GM23338 (cell line): ENCODE data around the gene PDE10A. TPM values are rescaled to one million over a fixed set of nuclear protein-coding genes. Genes with fewer than 3 reads are reported as not detected.

Experiments
- ATAC-seq: fragments of 200-7000 bp; cut with Tn5 transposase; 3 replicates; pipeline ENCODE4 v1.9.1; 2020
- DNase-seq: peaks from one replicate; pipeline ENCODE4 v3.0.0-alpha.2; 2015; ENCODE audit warnings: low spot score
- H2AFZ ChIP-seq: fragments of 200-600 bp; sonication (generic); 2 replicates; pipeline ENCODE4 v1.8.0; 2016; ENCODE audit warnings: antibody characterized with exemption, mild to moderate bottlenecking, moderate library complexity
- H3F3A ChIP-seq: fragments of 200-600 bp; sonication (generic); replicated peaks from 2 replicates; pipeline ENCODE4 v1.8.0; 2017; ENCODE audit warnings: antibody characterized with exemption, mixed run types, low read depth
- H3K27ac ChIP-seq: fragments of 200-600 bp; sonication (generic); 2 replicates; pipeline ENCODE4 v1.6.1; 2016; ENCODE audit warnings: low read depth
- H3K27me3 ChIP-seq: fragments of 200-600 bp; sonication (generic); 2 replicates; pipeline ENCODE4 v1.8.0; 2016; ENCODE audit warnings: mild to moderate bottlenecking, mixed run types, moderate library complexity; ENCODE audit not compliant: insufficient read depth
- H3K36me3 ChIP-seq: fragments of 200-600 bp; sonication (generic); 2 replicates; pipeline ENCODE4 v1.8.0; 2016; ENCODE audit warnings: mild to moderate bottlenecking; ENCODE audit not compliant: insufficient read depth
- H3K4me1 ChIP-seq: fragments of 200-600 bp; sonication (generic); 2 replicates; pipeline ENCODE4 v1.8.0; 2016; ENCODE audit warnings: mild to moderate bottlenecking, moderate library complexity; ENCODE audit not compliant: insufficient read depth
- H3K4me2 ChIP-seq: fragments of 200-600 bp; sonication (generic); 2 replicates; pipeline ENCODE4 v1.7.1; 2017; ENCODE audit warnings: mixed run types
- H3K4me3 ChIP-seq: fragments of 200-600 bp; sonication (generic); 2 replicates; pipeline ENCODE4 v1.6.1; 2016; ENCODE audit warnings: mixed run types
- H3K79me2 ChIP-seq: fragments of 200-600 bp; sonication (generic); replicated peaks from 2 replicates; pipeline ENCODE4 v1.8.0; 2017; ENCODE audit warnings: mild to moderate bottlenecking; ENCODE audit not compliant: insufficient read depth
- H3K9me2 ChIP-seq: fragments of 200-600 bp; sonication (generic); 2 replicates; pipeline ENCODE4 v1.8.0; 2017; ENCODE audit not compliant: insufficient read depth
- H4K20me1 ChIP-seq: fragments of 200-600 bp; sonication (generic); replicated peaks from 2 replicates; pipeline ENCODE4 v1.8.0; 2017; ENCODE audit warnings: mild to moderate bottlenecking; ENCODE audit not compliant: insufficient read depth
- H3K27ac Mint-ChIP-seq: 2 replicates; pipeline ENCODE4 v1.8.0; 2020; ENCODE audit warnings: inconsistent platforms, mild to moderate bottlenecking, moderate library complexity, mixed read lengths
- H3K27me3 Mint-ChIP-seq: 3 replicates; pipeline ENCODE4 v1.8.0; 2022; ENCODE audit warnings: low read depth, mild to moderate bottlenecking, moderate library complexity, mixed read lengths, inconsistent platforms; ENCODE audit not compliant: insufficient read depth, poor library complexity
- H3K36me3 Mint-ChIP-seq: 3 replicates; pipeline ENCODE4 v1.8.0; 2021; ENCODE audit warnings: low read depth, mild to moderate bottlenecking, inconsistent platforms, moderate library complexity, mixed read lengths
- H3K4me1 Mint-ChIP-seq: 3 replicates; pipeline ENCODE4 v1.8.0; 2020; ENCODE audit warnings: mild to moderate bottlenecking, inconsistent platforms, mixed read lengths
- H3K4me3 Mint-ChIP-seq: 3 replicates; pipeline ENCODE4 v1.8.0; 2021; ENCODE audit warnings: moderate library complexity, mild to moderate bottlenecking, inconsistent platforms, mixed read lengths
- H3K9me3 Mint-ChIP-seq: 3 replicates; pipeline ENCODE4 v1.8.0; 2020; ENCODE audit warnings: moderate library complexity, mild to moderate bottlenecking, inconsistent platforms, mixed read lengths
- CREB1 ChIP-seq: fragments of 250-450 bp; sonication (Bioruptor Pico); IDR thresholded peaks from 2 replicates; pipeline ENCODE4 v1.5.0; 2020; ENCODE audit warnings: low read depth, mild to moderate bottlenecking, moderate library complexity
- CTCF ChIP-seq, 2 experiments: fragments of 200-600 bp in 1 of 2; sonication (generic) in 1 of 2; conservative IDR thresholded peaks; 2 replicates each; pipeline versions ENCODE4 v1.5.1 to v1.6.1; 2016 to 2017; ENCODE audit warnings: antibody characterized with exemption in 2 of 2, low read depth in 2 of 2, mild to moderate bottlenecking in 2 of 2, moderate library complexity in 1 of 2
- ETS1 ChIP-seq: IDR thresholded peaks from 2 replicates; pipeline ENCODE4 v1.6.1; 2016; ENCODE audit warnings: antibody characterized with exemption
- EZH2 ChIP-seq: fragments of 200-600 bp; sonication (generic); IDR thresholded peaks from one replicate; pipeline ENCODE4 v1.8.0; 2017; ENCODE audit warnings: antibody characterized with exemption, mild to moderate bottlenecking, low read depth; ENCODE audit not compliant: unreplicated experiment
- EZH2phosphoT487 ChIP-seq: fragments of 200-600 bp; sonication (generic); IDR thresholded peaks from one replicate; pipeline ENCODE4 v1.8.1; 2018; ENCODE audit warnings: antibody characterized with exemption; ENCODE audit not compliant: unreplicated experiment
- JUNB ChIP-seq: IDR thresholded peaks from one replicate; pipeline ENCODE4 v1.6.1; 2016; ENCODE audit warnings: antibody characterized with exemption; ENCODE audit not compliant: unreplicated experiment
- NANOG ChIP-seq: IDR thresholded peaks from 2 replicates; pipeline ENCODE4 v1.6.1; 2016; ENCODE audit warnings: antibody characterized with exemption, borderline replicate concordance
- POLR2AphosphoS5 ChIP-seq: IDR thresholded peaks from 2 replicates; pipeline ENCODE4 v1.6.1; 2016; ENCODE audit warnings: antibody characterized with exemption, low read depth
- REST ChIP-seq: IDR thresholded peaks from one replicate; pipeline ENCODE4 v1.6.1; 2018; ENCODE audit warnings: antibody characterized with exemption; ENCODE audit not compliant: unreplicated experiment
- STAT1 ChIP-seq: IDR thresholded peaks from one replicate; pipeline ENCODE4 v1.6.1; 2016; ENCODE audit warnings: antibody characterized with exemption; ENCODE audit not compliant: unreplicated experiment
- ZNF114 ChIP-seq: fragments of 250-450 bp; sonication (Bioruptor Pico); IDR thresholded peaks from 2 replicates; pipeline ENCODE4 v1.5.0; 2020; ENCODE audit warnings: mild to moderate bottlenecking, moderate library complexity
- ZNF331 ChIP-seq: fragments of 250-450 bp; sonication (Bioruptor Pico); IDR thresholded peaks from 2 replicates; pipeline ENCODE4 v1.5.0; 2020; ENCODE audit warnings: low read depth, mild to moderate bottlenecking, moderate library complexity
- ZNF462 ChIP-seq: fragments of 250-450 bp; sonication (Bioruptor Pico); IDR thresholded peaks from 2 replicates; pipeline ENCODE4 v1.5.0; 2020; ENCODE audit warnings: mild to moderate bottlenecking, moderate library complexity
- polyA plus RNA-seq: library from polyadenylated mRNA; unstranded; fragments of >200 nt; fragmentation: Nextera tagmentation; extraction: Ambion mirVana; gene quantifications from 2 replicates; pipeline ENCODE4 v1.2.1, GENCODE V29; 2016
- total RNA-seq: library from RNA; depleted of rRNA; stranded (reverse); fragments of >200 nt; shearing (Covaris generic); gene quantifications from 2 replicates; pipeline ENCODE4 v1.2.3, GENCODE V29; 2014

Gene PDE10A
- total and polyA plus RNA-seq, 2 experiments from 2014 or later = 0.50 to 3.9 TPM

GRCh38 chr6:165655191-165655590 lies 7.8 kb downstream of the PDE10A start:
- Histone ChIP-seq H4K20me1 (0 out of 2 replicates have a peak, but pooled peaks cover 4% of the 10 kb centered on the region), H3K79me2 (no peaks in the 10 kb centered on the region), H3K36me3 (no peaks in the 10 kb centered on the region; the same call in 1 of the 2 replicates), H3F3A (no peaks in the 10 kb centered on the region), H3K4me2 (no peak overlapping the region), H2AFZ (no peak overlapping the region), H3K27me3 (peaks cover 39% of the 10 kb centered on the region), H3K4me3 (no peak overlapping the region), H3K9me2 (no peaks in the 10 kb centered on the region), H3K4me1 (peaks cover 37% of the 10 kb centered on the region), H3K27ac (no peak overlapping the region)
- H3K27me3 Mint-ChIP-seq = peaks cover 23% of the 10 kb centered on the region
- H3K27ac Mint-ChIP-seq = no peak overlapping the region
- TF ChIP-seq JUNB (no peak), ETS1 (no peak), ZNF114 (CRISPR knock-in tag) (no peak), CREB1 (CRISPR knock-in tag) (no peak), NANOG (no peak), ZNF462 (no peak), STAT1 (no peak), ZNF331 (CRISPR knock-in tag) (no peak), REST (no peak), EZH2phosphoT487 (no peak), CTCF (conservative IDR thresholded peaks at IDR 0.05; ENCODE audit: low read depth in 2 of 2) (no peak), EZH2 (no peak), POLR2AphosphoS5 (no peak)
- H3K4me3 Mint-ChIP-seq = no peak overlapping the region
- no peaks in the 10 kb centered on the region; the same call in 2 of the 3 replicates for H3K36me3 Mint-ChIP-seq
- ATAC-seq (no peak), DNase-seq (no peak)
- no peaks in the 10 kb centered on the region; the same call in 2 of the 3 replicates for H3K9me3 Mint-ChIP-seq
- H3K4me1 Mint-ChIP-seq = peaks cover 22% of the 10 kb centered on the region
